Stimulated activated CD4-positive, alpha-beta T cell treated with anti-CD3 and anti-CD28 coated beads, Interleukin-15, amount 100 ng/mL, for 48 hours (primary cell): ENCODE data around the gene LAIR1.
"Not testable (repeated sequence)": the region's sequence is repeated elsewhere in the genome, so short reads cannot be mapped to it uniquely, and the experiment has no call there.

Experiments used
- DNase-seq, 2 donors: peaks; one replicate each; pipeline ENCODE4 v3.0.0-alpha.2; 2020; ENCODE audit warnings: low read depth in 2 of 2

Gene LAIR1

GRCh38 chr19:54341295-54341694, 23.4 kb downstream of the LAIR1 start:
- DNase-seq = no peak

- DNase-seq = no peak
These were observed 24.9 kb downstream of the LAIR1 start for GRCh38 chr19:54339646-54340358.

- no peak for DNase-seq
These were observed 26.2 kb downstream of the LAIR1 start for GRCh38 chr19:54338521-54338920.

GRCh38 chr19:54337858-54338230, 26.9 kb downstream of the LAIR1 start:
- no peak for DNase-seq

GRCh38 chr19:54336893-54337857, 27.6 kb downstream of the LAIR1 start:
- DNase-seq = no peak

- DNase-seq = no peak
These were observed 28.5 kb downstream of the LAIR1 start for GRCh38 chr19:54335979-54336892.

DNA sequence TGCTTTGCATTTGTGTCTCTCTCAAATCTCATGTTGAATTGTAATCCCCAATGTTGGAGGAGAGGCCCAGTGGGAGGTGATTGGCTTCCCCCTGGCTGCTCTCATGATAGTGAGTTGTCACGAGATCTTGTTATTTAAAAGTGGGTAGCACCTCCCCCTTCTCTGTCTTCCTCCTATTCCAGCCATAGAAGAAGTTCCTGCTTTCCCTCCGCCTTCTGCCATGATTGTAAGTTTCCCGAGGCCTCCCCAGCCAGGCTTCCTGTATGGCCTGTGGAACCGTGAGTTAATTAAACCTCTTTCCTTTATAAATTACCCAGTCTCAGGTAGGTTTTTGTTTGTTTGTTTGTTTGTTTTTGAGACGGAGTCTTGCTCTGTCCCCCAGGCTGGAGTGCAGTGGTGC, 29.6 kb downstream of the LAIR1 start:
- DNase-seq = no peak

DNA sequence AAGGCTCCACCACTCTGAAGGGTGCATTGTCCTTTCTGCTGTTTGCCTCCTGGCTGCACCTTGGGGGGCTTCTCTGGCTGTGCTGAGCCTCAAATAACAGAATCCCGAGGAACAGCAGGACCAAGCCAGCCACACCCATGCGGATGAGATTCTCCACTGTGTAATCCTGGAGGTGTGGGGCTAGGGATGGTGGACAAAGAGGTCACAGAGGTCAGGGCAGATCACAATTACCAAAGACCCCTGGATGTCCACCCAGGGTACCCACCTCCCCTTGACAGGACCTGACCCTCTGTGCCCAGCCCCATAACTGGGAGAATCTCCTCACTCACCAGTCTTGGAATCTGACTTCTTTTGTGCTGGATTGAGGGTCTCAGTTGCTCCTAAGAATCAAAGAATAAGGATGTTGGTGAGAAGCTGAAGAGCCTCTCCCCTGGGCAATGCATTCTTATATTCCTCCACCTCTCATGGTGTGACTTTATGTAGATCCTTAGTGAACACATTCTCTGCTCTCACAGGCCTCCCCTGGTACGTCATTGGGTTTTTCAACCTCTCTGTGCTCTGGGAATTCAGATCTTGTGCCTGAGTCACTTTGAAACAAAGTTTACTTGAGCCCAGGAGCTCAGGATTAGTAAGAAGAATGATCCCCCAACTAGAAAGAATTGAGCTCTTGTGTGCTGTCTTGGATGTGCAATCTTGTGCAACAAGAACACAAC, 31.0 kb downstream of the LAIR1 start:
- no peak for DNase-seq

- DNase-seq = no peak
These were observed 32.6 kb downstream of the LAIR1 start for GRCh38 chr19:54332149-54332548.

DNA sequence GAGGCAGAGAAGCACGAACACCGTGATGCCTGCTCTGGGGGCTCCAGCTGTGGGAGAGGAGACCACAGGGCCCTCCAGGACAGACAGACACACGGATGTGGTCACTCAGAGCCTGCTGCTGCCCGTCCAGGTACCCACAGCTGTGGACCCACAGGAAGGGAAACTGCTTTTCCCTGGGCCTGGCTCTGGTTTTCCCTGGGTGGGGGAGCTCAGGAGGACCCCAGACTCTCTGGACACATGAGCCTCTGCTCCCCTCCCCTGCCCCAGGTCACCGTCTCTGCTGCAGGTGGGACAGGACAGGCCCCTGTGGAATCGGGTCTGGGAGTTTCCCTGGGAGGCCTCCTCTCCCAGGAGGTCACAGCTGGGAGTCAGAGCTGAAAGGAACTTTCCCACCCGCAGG, 33.1 kb downstream of the LAIR1 start:
- no peak for DNase-seq

GRCh38 chr19:54329476-54330165, 35.1 kb downstream of the LAIR1 start:
- DNase-seq = no peak

DNA sequence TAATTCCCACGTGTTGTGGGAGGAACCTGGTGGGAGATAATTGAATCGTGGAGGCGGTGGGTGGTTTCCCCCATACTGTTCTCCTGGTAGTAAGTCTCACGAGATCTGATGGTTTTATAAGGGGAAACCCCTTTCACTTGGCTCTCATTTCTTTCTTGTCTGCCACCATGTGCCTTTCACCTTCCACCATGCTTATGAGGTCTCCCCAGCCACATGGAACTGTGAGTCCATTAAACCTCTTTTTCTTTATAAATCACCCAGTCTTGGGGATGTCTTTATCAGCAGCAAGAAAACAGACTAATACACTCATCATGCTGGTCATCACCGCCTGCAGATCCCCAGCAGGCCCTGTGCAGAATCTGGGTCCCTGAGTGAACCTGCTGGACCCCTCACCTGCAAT, 36.0 kb downstream of the LAIR1 start:
- not testable (repeated sequence) for DNase-seq

DNA sequence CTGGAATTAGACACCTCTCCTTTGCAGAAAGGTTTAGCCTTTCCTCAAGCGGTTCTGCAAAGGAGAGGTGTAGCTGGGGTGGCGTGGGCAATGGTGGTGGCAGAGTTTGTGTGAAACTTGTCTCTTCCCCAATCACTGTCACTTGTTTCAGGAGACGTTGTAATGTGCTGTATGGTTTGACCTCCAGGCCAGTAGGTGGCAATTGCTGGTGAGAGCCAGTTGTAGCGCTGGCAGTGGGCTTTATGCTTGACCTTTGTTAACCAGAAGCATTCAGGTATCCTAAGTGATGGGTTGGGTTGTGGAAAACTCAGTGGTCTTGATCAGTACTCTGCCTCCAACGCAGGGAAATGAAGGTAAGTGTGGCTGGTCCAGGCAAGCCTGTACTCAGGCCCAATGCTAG, 39.1 kb downstream of the LAIR1 start:
- no peak for DNase-seq

DNA sequence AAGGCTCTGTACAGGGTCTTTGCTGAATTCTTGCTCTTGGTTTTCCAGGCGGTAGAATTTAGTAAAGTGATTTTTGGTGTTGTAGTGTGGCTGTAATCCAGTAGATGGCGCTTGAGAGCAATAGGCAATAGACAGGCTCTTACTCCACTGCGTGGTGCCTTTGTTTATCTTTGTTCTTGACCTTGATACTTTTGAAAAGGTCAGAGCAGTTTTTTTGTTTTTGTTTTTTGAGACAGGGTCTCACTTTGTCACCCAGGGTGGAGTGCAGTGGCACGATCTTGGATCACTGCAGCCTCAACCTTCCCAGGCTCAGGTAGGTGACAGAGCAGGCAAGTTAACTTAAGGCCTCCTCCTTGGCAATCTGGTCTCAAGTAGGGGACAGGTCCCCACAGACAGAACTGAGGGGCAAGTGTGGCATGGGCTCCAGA, 39.5 kb downstream of the LAIR1 start:
- peak in 1 of 2 donors; percentile 43 for DNase-seq

DNA sequence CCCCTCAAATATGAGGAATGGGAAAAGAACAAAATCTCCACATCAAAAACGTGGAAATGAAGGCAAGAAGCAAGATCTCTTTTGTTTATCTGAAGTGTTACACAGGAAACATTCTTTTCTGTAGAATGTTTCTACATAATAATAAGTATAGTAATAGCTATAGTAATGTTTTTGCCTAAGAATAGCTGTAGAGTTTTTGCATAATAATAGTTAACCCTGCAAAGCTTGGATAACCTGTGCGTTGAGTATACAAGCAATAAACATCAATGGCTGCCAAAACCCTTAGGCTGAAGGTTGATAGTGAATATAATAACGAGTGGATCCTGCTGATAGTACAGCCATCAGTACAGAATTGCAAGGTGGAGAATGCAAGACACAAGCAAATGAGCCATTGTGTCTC, 40.7 kb downstream of the LAIR1 start:
- DNase-seq = no peak

DNA sequence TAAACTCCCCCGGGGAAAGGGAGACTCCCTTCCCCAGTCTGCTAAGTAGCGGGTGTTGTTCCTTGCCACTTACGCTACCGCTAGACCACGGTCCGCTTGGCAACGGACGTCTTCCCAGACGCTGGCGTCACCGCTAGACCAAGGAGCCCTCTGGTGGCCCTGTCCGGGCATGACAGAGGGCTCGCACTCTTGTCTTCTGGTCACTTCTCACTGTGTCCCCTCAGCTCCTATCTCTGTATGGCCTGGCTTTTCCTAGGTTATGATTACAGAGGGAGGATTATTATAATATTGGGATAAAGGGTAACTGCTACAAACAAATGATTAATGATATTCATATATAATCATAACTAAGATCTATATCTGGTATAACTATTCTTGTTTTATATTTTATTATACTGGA, 41.8 kb downstream of the LAIR1 start:
- DNase-seq = not testable (repeated sequence)

DNA sequence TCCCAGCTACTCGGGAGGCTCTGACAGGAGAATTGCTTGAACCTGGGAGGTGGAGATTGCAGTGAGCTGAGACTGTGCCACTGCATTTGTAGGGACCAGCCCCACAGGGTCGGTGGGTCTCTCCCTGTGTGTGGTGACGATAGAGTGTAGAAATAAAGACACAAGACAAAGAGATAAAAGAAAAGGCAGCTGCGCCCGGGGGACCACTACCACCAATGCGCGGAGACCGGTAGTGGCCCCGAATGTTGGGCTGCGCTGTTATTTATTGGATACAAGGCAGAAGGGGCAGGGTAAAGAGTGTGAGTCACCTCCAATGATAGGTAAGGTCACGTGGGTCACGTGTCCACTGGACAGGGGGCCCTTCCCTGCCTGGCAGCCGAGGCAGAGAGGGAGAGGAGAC, 42.4 kb downstream of the LAIR1 start:
- not testable (repeated sequence) for DNase-seq

- no peak for DNase-seq
These were observed 44.6 kb downstream of the LAIR1 start for GRCh38 chr19:54319892-54320670.

DNA sequence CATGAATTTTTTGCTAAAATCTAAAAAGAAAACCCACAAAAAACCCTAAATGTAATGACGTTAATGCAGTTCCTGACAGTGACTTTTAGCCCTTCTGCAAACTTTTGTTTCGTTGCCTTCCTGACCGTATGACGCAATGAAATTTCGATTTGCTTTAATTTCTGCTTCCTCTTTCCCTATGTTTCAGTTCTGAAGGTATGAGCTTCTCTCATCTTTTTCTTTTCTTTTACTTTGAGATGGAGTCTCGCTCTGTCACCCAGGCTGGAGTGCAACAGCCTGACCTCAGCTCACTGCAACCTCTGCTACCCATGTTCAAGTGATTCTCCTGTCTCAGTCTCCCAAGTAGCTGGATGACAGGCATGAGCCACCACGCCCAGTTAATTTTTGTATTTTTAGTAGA, 45.7 kb downstream of the LAIR1 start:
- no peak for DNase-seq

- no peak for DNase-seq
These were observed 46.8 kb downstream of the LAIR1 start for GRCh38 chr19:54317965-54318240.
